Heart left ventricle (tissue), 16 donors: ENCODE measurements around the gene TMEM267. TPM values are rescaled to one million over a fixed set of nuclear protein-coding genes. Genes with fewer than 3 reads are reported as not detected.
A peak's percentile ranks its signal among the peaks of the same experiment; 100 is the strongest.
"Not testable (repeated sequence)": the region's sequence is repeated elsewhere in the genome, so short reads cannot be mapped to it uniquely, and the experiment has no call there.

Experiments
- ATAC-seq, 4 donors: fragments of 200-7000 bp; cut with Tn5 transposase; one replicate each; pipeline ENCODE4 v1.9.1; 2020 to 2022; ENCODE audit warnings: moderate library complexity in 4 of 4, mild to moderate bottlenecking in 3 of 4, moderate number of reproducible peaks in 1 of 4
- DNase-seq, 5 donors: peaks; one replicate each; pipeline ENCODE4 v3.0.0-alpha.2; 2020
- H3K27ac ChIP-seq, 12 donors: fragments of 200-600 bp; sonication (generic) in 4 of 12; one replicate each; pipeline versions ENCODE4 v1.5.0 to v1.8.0; 2016 to 2022; ENCODE audit warnings: mild to moderate bottlenecking in 2 of 12
- H3K27me3 ChIP-seq, 9 donors: fragments of 200-600 bp; sonication (generic) in 2 of 9; one replicate each; pipeline versions ENCODE4 v1.5.1 to v1.8.0; 2016 to 2022; ENCODE audit warnings: mild to moderate bottlenecking in 3 of 9
- H3K36me3 ChIP-seq, 9 donors: fragments of 200-600 bp; sonication (generic) in 2 of 9; one replicate each; pipeline versions ENCODE4 v1.5.0 to v1.8.0; 2018 to 2022; ENCODE audit warnings: mild to moderate bottlenecking in 2 of 9
- H3K4me1 ChIP-seq, 12 donors: fragments of 200-600 bp; sonication (generic) in 4 of 12; one replicate each; pipeline versions ENCODE4 v1.5.0 to v1.8.0; 2016 to 2022; ENCODE audit warnings: mild to moderate bottlenecking in 3 of 12
- H3K4me3 ChIP-seq, 12 donors: fragments of 200-600 bp; sonication (generic) in 4 of 12; one replicate each; pipeline versions ENCODE4 v1.5.0 to v1.8.0; 2017 to 2022; ENCODE audit warnings: mild to moderate bottlenecking in 9 of 12, moderate library complexity in 4 of 12
- H3K9me3 ChIP-seq, 12 donors: fragments of 200-600 bp; sonication (generic) in 4 of 12; one replicate each; pipeline versions ENCODE4 v1.5.0 to v1.8.0; 2016 to 2022; ENCODE audit warnings: mild to moderate bottlenecking in 1 of 12
- POLR2A ChIP-seq, 2 donors: fragments of 450-650 bp; IDR thresholded peaks; one replicate each; pipeline ENCODE4 v1.6.1; 2017; ENCODE audit warnings: antibody characterized with exemption in 2 of 2, mild to moderate bottlenecking in 2 of 2, moderate library complexity in 2 of 2
- WGBS, 4 donors: extraction: QIAGEN DNeasy Blood & Tissue Kit in 2 of 4; methylation state at CpG; one replicate each; pipeline versions ENCODE4 v1.1.5 to v1.1.7; 2013 to 2018; 5-methylcytosine and 5-hydroxymethylcytosine counted together
- intact Hi-C, 10 donors: fragments of 100-400 bp; cut with DNase I; formaldehyde crosslinking; loops; one replicate each; pipeline versions ENCODE4 v1.11.1 to v1.14.2; 2022
- polyA plus RNA-seq, 2 donors: library from polyadenylated mRNA; stranded (reverse); fragments of 200-250 nt; gene quantifications; one replicate each; pipeline ENCODE4 v1.2.3, GENCODE V29; 2013
- total RNA-seq, 9 donors: library from RNA; depleted of rRNA in 2 of 9; stranded (reverse); fragments of >200 nt in 2 of 9; fragmentation: NEBNext Ultra II Directional in 3 of 9; extraction: Animal tissue kit (Norgen Biotek cat#: 25700) in 3 of 9; gene quantifications; one replicate each; pipeline versions ENCODE4 v1.1.0 to v1.2.4, GENCODE V29; 2016 to 2023
- TF ChIP-seq, protein P1 (sequence below), 12 donors: fragments of 200-600 bp; sonication (generic) in 4 of 12; IDR thresholded peaks; one replicate each; pipeline versions ENCODE4 v1.5.0 to v1.8.0; 2018 to 2022; ENCODE audit warnings: antibody characterized with exemption in 12 of 12, mild to moderate bottlenecking in 5 of 12
- donor health status: ischemic (EF 13 %, LVEDD 7.1; RV severe dilation, severe dysfunction).
- donor health status: healthy with polysubstance abuse.
- donor health status: DM: no; HTN: yes; CAD: no.
- donor health status: DM: no; HTN: no; CAD: no.
- donor health status: ischemic (EF 25% LVEDD 6.9; RV normal size, moderate dysfunction).
- donor health status: ischemic (EF 25% LVEDD 5.7; RV mildly dilated, moderate dysfunction).
- donor health status: healthy.
- donor health status: DM: yes; HTN: yes; CAD: no.
- donor health status: ischemic (EF 35%, LVEDD 5.7; RV mildly dilated, moderate dysfunction).
- donor health status: nonischemic (EF 11% LVEDD 7.7; RV severe dilation, severe dysfunction).
- donor health status: DM: yes; HTN: yes; CAD: no.
- donor health status: PGD.
- donor health status: ischemic (EF 29% LVEDD 5.4; RV normal size, mild dysfunction).
- donor health status: nonischemic (EF 23%, LVEDD 6.1; RV moderate dilation, normal function).

The TMEM267 gene
- total and polyA plus RNA-seq, 11 donors = 3.8 to 9.5 (median 6.8) TPM

DNA sequence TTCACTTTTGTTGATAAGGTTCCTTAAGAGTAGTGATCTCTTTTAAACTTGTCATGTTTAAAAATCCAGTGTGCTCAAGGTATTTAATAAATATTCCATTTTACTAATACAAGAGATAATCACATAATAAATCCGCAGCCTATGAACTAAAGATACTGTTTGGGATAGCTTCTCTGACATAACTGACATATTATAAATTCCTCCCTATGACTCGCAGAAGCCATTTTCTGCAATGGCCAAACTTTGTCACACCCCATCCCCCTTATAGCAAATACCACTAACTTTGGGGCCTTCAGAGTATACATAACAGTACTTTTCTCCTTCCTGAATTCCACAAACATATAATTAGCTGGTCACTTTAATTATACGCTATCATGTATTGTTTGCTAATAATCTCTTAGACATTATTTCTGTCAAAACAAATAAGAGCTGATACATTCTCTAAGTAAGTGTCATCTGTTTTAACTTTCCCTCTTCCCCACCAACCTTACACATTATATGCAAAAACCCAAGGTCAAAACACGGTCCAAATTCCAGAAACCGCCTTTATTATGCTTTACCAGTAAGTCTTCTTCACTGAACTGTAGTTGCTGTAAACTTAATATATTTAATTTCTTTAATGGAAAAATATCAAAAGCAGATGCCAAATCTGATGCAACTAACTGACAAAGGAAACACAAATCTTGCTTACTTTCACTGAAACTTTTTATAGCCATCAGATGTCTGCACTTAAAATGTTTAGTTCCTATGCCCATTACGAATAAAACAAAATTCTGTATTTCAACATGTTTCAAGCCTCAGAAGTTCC is 971 bp downstream of the TMEM267 start:
- Histone ChIP-seq H3K9me3 (no peaks in the 10 kb centered on the region), H3K4me1 (peaks cover 0 to 32% (median 15%) of the 10 kb centered on the region in 12 donors), H3K27me3 (no peaks in the 10 kb centered on the region), H3K4me3 (peak overlapping the region; percentile 72 to 93 (median 88)), H3K36me3 (no peaks in the 10 kb centered on the region), H3K27ac (peak overlapping the region in 11 of 12 donors; percentile 92 to 99 (median 97))
- intact Hi-C loops = loop anchor here in 9 of 10 donors (2.0 to 10.0 kb wide), 8 partner anchors 32 to 362 kb away; partner anchors contain the start of genes HMGCS1 (in 6 of the 9), ZNF131 (in 3 of the 9), PAIP1 (in 2 of the 9) and C5orf34 (in 1 of the 9)
- TF ChIP-seq POLR2A (IDR thresholded peaks at IDR 0.05) = no peak
- TF ChIP-seq, protein P1, sequence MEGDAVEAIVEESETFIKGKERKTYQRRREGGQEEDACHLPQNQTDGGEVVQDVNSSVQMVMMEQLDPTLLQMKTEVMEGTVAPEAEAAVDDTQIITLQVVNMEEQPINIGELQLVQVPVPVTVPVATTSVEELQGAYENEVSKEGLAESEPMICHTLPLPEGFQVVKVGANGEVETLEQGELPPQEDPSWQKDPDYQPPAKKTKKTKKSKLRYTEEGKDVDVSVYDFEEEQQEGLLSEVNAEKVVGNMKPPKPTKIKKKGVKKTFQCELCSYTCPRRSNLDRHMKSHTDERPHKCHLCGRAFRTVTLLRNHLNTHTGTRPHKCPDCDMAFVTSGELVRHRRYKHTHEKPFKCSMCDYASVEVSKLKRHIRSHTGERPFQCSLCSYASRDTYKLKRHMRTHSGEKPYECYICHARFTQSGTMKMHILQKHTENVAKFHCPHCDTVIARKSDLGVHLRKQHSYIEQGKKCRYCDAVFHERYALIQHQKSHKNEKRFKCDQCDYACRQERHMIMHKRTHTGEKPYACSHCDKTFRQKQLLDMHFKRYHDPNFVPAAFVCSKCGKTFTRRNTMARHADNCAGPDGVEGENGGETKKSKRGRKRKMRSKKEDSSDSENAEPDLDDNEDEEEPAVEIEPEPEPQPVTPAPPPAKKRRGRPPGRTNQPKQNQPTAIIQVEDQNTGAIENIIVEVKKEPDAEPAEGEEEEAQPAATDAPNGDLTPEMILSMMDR (IDR thresholded peaks at IDR 0.05) = no peak
- no peak for ATAC-seq
- no peak for DNase-seq
- WGBS, 4 donors = 37 to 43% (median 40%) methylated on average over 6 of the region's 6 CpGs

DNA sequence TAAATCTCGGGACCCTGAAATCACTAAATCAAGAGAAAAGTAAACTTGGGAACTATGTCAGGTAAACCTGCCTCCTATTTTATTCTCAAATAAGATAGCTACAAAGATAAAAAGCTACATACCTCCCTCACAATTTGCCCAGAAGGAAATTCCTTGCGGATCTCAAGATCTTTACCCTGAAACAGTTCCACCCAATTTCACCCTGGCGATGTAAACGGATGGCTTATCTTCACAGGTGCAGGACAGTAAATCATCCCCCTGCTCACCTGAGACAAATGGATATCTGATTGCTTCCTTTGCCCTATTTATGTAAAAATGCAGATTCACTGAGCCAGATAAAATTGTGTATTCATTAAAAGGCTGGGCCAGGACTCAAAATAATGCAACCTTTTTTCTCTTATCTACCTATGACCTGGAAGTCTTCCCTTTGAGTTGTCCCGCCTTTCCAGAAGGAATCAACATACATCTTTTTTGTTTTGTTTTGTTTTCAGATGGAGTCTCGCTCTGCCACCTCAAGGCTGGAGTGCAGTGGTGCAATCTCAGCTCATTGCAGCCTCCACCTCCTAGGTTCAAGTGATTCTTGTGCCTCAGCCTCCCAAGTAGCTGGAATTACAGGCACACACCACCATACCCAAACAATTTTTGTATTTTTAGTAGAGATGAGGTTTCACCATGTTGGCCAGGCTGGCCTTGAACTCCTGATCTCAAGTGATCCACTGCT is 13.8 kb downstream of the TMEM267 start:
- peaks cover 0 to 53% (median 24%) of the 10 kb centered on the region in 12 donors for H3K9me3 ChIP-seq
- 94 to 96% (median 95%) methylated on average over 6 of the region's 6 CpGs for WGBS, 4 donors
- ATAC-seq (no peak), DNase-seq (no peak)
- intact Hi-C loops = no loop called here
- no peak overlapping the region for H3K4me3 ChIP-seq
- TF ChIP-seq POLR2A (IDR thresholded peaks at IDR 0.05) = no peak
- TF ChIP-seq, protein P1 (IDR thresholded peaks at IDR 0.05) = no peak
- no peaks in the 10 kb centered on the region for H3K4me1 ChIP-seq
- no peaks in the 10 kb centered on the region for H3K27me3 ChIP-seq
- H3K27ac ChIP-seq = no peak overlapping the region
- peaks cover 0 to 22% (median 2%) of the 10 kb centered on the region in 9 donors for H3K36me3 ChIP-seq

DNA sequence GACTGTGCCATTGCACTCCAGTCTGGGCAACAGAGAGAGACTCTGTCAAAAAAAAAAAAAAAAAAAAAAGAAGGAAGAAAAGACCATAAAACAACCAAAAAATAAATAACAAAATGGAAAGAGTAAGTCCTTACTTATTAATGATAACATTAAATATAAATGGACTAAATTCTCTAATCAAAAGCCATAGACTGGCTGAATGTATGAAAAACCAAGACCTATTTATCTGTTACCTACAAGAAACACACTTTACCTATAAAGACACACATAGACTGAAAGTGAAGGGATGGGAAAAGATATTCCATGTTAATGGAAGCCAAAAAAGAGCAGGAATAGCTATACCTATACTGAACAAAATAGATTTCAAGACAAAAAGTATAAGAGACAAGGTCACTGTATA is 16.6 kb downstream of the TMEM267 start:
- H3K9me3 ChIP-seq = peaks cover 0 to 50% (median 24%) of the 10 kb centered on the region in 12 donors
- no peaks in the 10 kb centered on the region for H3K4me1 ChIP-seq
- H3K27me3 ChIP-seq = no peaks in the 10 kb centered on the region
- H3K36me3 ChIP-seq = peaks cover 0 to 22% (median 2%) of the 10 kb centered on the region in 9 donors
- H3K4me3 ChIP-seq = no peak overlapping the region
- TF ChIP-seq, protein P1 (IDR thresholded peaks at IDR 0.05) = no peak
- TF ChIP-seq POLR2A (IDR thresholded peaks at IDR 0.05) = no peak
- DNase-seq = no peak
- no peak for ATAC-seq
- intact Hi-C loops = no loop called here
- H3K27ac ChIP-seq = no peak overlapping the region

DNA sequence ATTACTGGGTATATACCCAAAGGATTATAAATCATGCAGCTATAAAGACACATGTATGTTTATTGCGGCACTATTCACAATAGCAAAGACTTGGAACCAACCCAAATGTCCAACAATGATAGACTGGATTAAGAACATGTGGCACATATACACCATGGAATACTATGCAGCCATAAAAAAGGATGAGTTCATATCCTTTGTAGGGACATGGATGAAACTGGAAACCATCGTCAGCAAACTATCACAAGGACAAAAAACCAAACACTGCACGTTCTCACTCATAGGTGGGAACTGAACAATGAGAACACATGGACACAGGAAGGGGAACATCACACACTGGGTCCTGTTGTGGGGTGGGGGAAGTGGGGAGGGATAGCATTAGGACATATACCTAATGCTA is 18.2 kb downstream of the TMEM267 start:
- H3K4me3 ChIP-seq, DNase-seq, ATAC-seq, intact Hi-C loops, H3K27me3 ChIP-seq, H3K4me1 ChIP-seq, H3K27ac ChIP-seq: not testable (repeated sequence)
- peaks cover 0 to 22% (median 2%) of the 10 kb centered on the region in 9 donors for H3K36me3 ChIP-seq
- peaks cover 0 to 36% (median 19%) of the 10 kb centered on the region in 12 donors for H3K9me3 ChIP-seq
- 89 to 100% (median 95%) methylated on average over 3 of the region's 3 CpGs for WGBS, 4 donors
